ENCODE measurements around the gene RPL10.

RPL10 gene

DNA sequence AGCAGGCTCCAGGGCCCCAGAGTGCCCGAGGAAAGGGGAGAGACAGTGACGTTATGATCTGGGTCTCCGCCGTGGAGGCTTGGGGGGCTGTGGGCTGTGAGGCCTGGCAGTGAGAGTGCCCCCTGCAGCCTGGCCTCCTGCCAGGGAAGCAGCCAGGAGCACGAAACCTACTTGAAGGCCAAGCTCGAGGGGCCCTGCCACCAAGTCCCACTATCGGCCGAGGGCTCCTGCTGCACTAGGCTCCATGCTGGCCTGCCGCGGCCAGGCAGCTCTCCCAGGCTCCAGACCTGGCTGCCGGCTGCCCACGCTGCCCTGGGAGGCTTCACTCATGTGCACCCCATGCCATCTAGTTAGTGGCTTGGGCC, 42.4 kb upstream of the RPL10 start:
- no peak overlapping the region for H3K27ac ChIP-seq
- H3K79me2 ChIP-seq (ENCODE audit: insufficient read depth, low read depth): no peaks in the 10 kb centered on the region
- no peaks in the 10 kb centered on the region for H3K36me3 ChIP-seq (ENCODE audit: insufficient read depth)
- H3K4me3 ChIP-seq (IDR thresholded peaks at IDR 0.05; ENCODE audit: insufficient read depth, low read depth, low read length): no peak overlapping the region
- H2AFZ ChIP-seq (ENCODE audit: low read depth): no peak overlapping the region
- TF ChIP-seq, protein P1, sequence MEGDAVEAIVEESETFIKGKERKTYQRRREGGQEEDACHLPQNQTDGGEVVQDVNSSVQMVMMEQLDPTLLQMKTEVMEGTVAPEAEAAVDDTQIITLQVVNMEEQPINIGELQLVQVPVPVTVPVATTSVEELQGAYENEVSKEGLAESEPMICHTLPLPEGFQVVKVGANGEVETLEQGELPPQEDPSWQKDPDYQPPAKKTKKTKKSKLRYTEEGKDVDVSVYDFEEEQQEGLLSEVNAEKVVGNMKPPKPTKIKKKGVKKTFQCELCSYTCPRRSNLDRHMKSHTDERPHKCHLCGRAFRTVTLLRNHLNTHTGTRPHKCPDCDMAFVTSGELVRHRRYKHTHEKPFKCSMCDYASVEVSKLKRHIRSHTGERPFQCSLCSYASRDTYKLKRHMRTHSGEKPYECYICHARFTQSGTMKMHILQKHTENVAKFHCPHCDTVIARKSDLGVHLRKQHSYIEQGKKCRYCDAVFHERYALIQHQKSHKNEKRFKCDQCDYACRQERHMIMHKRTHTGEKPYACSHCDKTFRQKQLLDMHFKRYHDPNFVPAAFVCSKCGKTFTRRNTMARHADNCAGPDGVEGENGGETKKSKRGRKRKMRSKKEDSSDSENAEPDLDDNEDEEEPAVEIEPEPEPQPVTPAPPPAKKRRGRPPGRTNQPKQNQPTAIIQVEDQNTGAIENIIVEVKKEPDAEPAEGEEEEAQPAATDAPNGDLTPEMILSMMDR (conservative IDR thresholded peaks at IDR 0.05; ENCODE audit: low read depth, low read length): no peak
- H3K4me1 ChIP-seq (ENCODE audit: low read depth, poor library complexity, severe bottlenecking): no peaks in the 10 kb centered on the region
- H3K27me3 ChIP-seq (ENCODE audit: insufficient read depth, low read depth): no peaks in the 10 kb centered on the region
- H3K9ac ChIP-seq: no peak overlapping the region
- no peaks in the 10 kb centered on the region for H4K20me1 ChIP-seq (ENCODE audit: insufficient read depth)
- H3K4me2 ChIP-seq: no peak overlapping the region

- H3K36me3 ChIP-seq (ENCODE audit: insufficient read depth): no peaks in the 10 kb centered on the region
- no peaks in the 10 kb centered on the region for H3K27me3 ChIP-seq (ENCODE audit: insufficient read depth, low read depth)
- no peak overlapping the region for H3K9ac ChIP-seq
- H3K4me3 ChIP-seq (IDR thresholded peaks at IDR 0.05; ENCODE audit: insufficient read depth, low read depth, low read length): no peak overlapping the region
- no peaks in the 10 kb centered on the region; the same call in 1 of the 2 replicates for H3K79me2 ChIP-seq (ENCODE audit: insufficient read depth, low read depth)
- no peaks in the 10 kb centered on the region for H4K20me1 ChIP-seq (ENCODE audit: insufficient read depth)
- no peak overlapping the region for H3K27ac ChIP-seq
- no peak overlapping the region for H2AFZ ChIP-seq (ENCODE audit: low read depth)
- TF ChIP-seq, protein P1 (conservative IDR thresholded peaks at IDR 0.05; ENCODE audit: low read depth, low read length): no peak
- H3K4me1 ChIP-seq (ENCODE audit: low read depth, poor library complexity, severe bottlenecking): no peaks in the 10 kb centered on the region
- H3K4me2 ChIP-seq: no peak overlapping the region
These were observed 41.6 kb upstream of the RPL10 start for GRCh38 chrX:154356596-154356995.

GRCh38 chrX:154357205-154357604, 41.0 kb upstream of the RPL10 start:
- Histone ChIP-seq H3K4me2 (no peak overlapping the region), H3K4me1 (ENCODE audit: low read depth, poor library complexity, severe bottlenecking) (no peaks in the 10 kb centered on the region), H3K27ac (no peak overlapping the region), H3K36me3 (ENCODE audit: insufficient read depth) (no peaks in the 10 kb centered on the region), H3K79me2 (ENCODE audit: insufficient read depth, low read depth) (no peaks in the 10 kb centered on the region; the same call in 1 of the 2 replicates), H3K9ac (no peak overlapping the region), H3K27me3 (ENCODE audit: insufficient read depth, low read depth) (no peaks in the 10 kb centered on the region), H3K4me3 (IDR thresholded peaks at IDR 0.05; ENCODE audit: insufficient read depth, low read depth, low read length) (no peak overlapping the region), H2AFZ (ENCODE audit: low read depth) (no peak overlapping the region), H4K20me1 (ENCODE audit: insufficient read depth) (no peaks in the 10 kb centered on the region)
- TF ChIP-seq, protein P1 (conservative IDR thresholded peaks at IDR 0.05; ENCODE audit: low read depth, low read length): no peak

DNA sequence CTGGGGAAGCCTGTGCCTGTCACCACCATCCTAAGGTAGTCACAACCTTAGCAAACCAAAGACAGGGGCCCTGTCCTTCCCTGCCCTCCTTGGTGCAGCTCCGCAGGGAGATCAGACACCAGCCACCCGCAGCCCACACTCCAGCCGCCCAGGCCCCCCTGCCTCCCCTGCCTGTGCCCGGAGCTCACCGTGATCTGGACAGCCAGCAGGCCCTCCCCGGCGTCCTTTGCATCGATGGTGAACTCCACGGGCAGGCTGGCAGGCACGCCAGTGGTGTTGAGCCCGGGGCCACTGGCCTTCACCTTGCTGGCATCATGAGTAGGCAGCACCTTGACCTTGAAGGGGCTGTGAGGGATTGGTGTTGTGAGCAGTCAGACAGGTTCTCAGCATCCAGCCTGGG, 40.2 kb upstream of the RPL10 start:
- H3K4me3 ChIP-seq (IDR thresholded peaks at IDR 0.05; ENCODE audit: insufficient read depth, low read depth, low read length): no peak overlapping the region
- no peaks in the 10 kb centered on the region for H3K27me3 ChIP-seq (ENCODE audit: insufficient read depth, low read depth)
- H3K79me2 ChIP-seq (ENCODE audit: insufficient read depth, low read depth): no peaks in the 10 kb centered on the region; the same call in 1 of the 2 replicates
- no peaks in the 10 kb centered on the region for H4K20me1 ChIP-seq (ENCODE audit: insufficient read depth)
- no peak overlapping the region for H3K9ac ChIP-seq
- H3K4me1 ChIP-seq (ENCODE audit: low read depth, poor library complexity, severe bottlenecking): no peaks in the 10 kb centered on the region
- H3K36me3 ChIP-seq (ENCODE audit: insufficient read depth): no peaks in the 10 kb centered on the region; the same call in 1 of the 2 replicates
- TF ChIP-seq, protein P1 (conservative IDR thresholded peaks at IDR 0.05; ENCODE audit: low read depth, low read length): no peak
- H3K27ac ChIP-seq: no peak overlapping the region
- no peak overlapping the region for H3K4me2 ChIP-seq
- no peak overlapping the region for H2AFZ ChIP-seq (ENCODE audit: low read depth)

Measured in KMS-11 (cell line).